Large intestine (tissue), 3 donors: ENCODE results near the gene RHOB. TPM values are rescaled to one million over a fixed set of nuclear protein-coding genes. Genes with fewer than 3 reads are reported as not detected.
A peak's percentile ranks its signal among the peaks of the same experiment; 100 is the strongest.

Source experiments
- DNase-seq, 2 donors: peaks; one replicate each; pipeline versions ENCODE4 v3.0.0 to v3.0.0-alpha.2; 2013
- H3K27ac ChIP-seq: one replicate; pipeline ENCODE4 v1.5.1; 2013; ENCODE audit warnings: low read length
- H3K27me3 ChIP-seq: 2 replicates; pipeline ENCODE4 v1.6.1; 2013; ENCODE audit warnings: low read length; ENCODE audit not compliant: control insufficient read depth, insufficient read depth
- H3K36me3 ChIP-seq: 2 replicates; pipeline ENCODE4 v1.6.1; 2013; ENCODE audit warnings: low read length; ENCODE audit not compliant: control insufficient read depth, insufficient read depth
- H3K4me1 ChIP-seq: one replicate; pipeline ENCODE4 v1.6.1; 2013; ENCODE audit warnings: low read length; ENCODE audit not compliant: control insufficient read depth, insufficient read depth
- H3K4me3 ChIP-seq: one replicate; pipeline ENCODE4 v1.5.1; 2013; ENCODE audit warnings: low read length
- H3K9me3 ChIP-seq: one replicate; pipeline ENCODE4 v1.6.1; 2013; ENCODE audit warnings: mild to moderate bottlenecking, low read depth, low read length, moderate library complexity; ENCODE audit not compliant: control insufficient read depth
- WGBS: methylation state at CpG from one replicate; pipeline ENCODE4 v1.1.5; 2013; ENCODE audit warnings: low lambda C conversion rate; ENCODE audit not compliant: insufficient coverage; 5-methylcytosine and 5-hydroxymethylcytosine counted together
- polyA plus RNA-seq: library from polyadenylated mRNA; unstranded; fragments of 120-200 nt; gene quantifications from one replicate; pipeline ENCODE4 v1.2.1, GENCODE V29; 2013

The RHOB gene
- polyA plus RNA-seq, 1 donor, result 94.6 TPM

- peak overlapping the region; percentile 60 for H3K27ac ChIP-seq
- WGBS, result no CpG with 5 or more reads among the region's 78 CpGs
- peaks cover 2% of the 10 kb centered on the region for H3K36me3 ChIP-seq
- no peaks in the 10 kb centered on the region for H3K27me3 ChIP-seq
- H3K4me3 ChIP-seq, result peak overlapping the region; percentile 89
- peaks cover 24% of the 10 kb centered on the region for H3K4me1 ChIP-seq
- peak; percentile 52 to 82 for DNase-seq
- peaks cover 2% of the 10 kb centered on the region for H3K9me3 ChIP-seq
Observed at GRCh38 chr2:20447437-20448245, 767 bp downstream of the RHOB start.

- Histone ChIP-seq H3K4me1 (peaks cover 22% of the 10 kb centered on the region), H3K27ac (peak overlapping the region; percentile 60), H3K36me3 (peaks cover 2% of the 10 kb centered on the region), H3K4me3 (peak overlapping the region; percentile 89), H3K27me3 (no peaks in the 10 kb centered on the region), H3K9me3 (peaks cover 2% of the 10 kb centered on the region)
- WGBS, result 56% methylated on average over 3 of the region's 26 CpGs
- peak in 1 of 2 donors; percentile 24 for DNase-seq
Observed at GRCh38 chr2:20448246-20448976, 1.5 kb downstream of the RHOB start.

- Histone ChIP-seq H3K27ac (peak overlapping the region; percentile 60), H3K4me1 (peaks cover 18% of the 10 kb centered on the region), H3K9me3 (peaks cover 2% of the 10 kb centered on the region), H3K27me3 (no peaks in the 10 kb centered on the region), H3K4me3 (peak overlapping the region; percentile 89), H3K36me3 (peaks cover 2% of the 10 kb centered on the region)
- no peak for DNase-seq
- 86% methylated on average over 1 of the region's 1 CpG for WGBS
Observed at GRCh38 chr2:20448977-20449306, 2.1 kb downstream of the RHOB start.

GRCh38 chr2:20449501-20450200 is 2.8 kb downstream of the RHOB start:
- peak overlapping the region; percentile 33 for H3K27ac ChIP-seq
- peaks cover 18% of the 10 kb centered on the region for H3K4me1 ChIP-seq
- H3K4me3 ChIP-seq, result peak overlapping the region; percentile 89
- DNase-seq, result peak in 1 of 2 donors; percentile 19
- H3K9me3 ChIP-seq, result peaks cover 2% of the 10 kb centered on the region
- H3K27me3 ChIP-seq, result no peaks in the 10 kb centered on the region
- peaks cover 2% of the 10 kb centered on the region for H3K36me3 ChIP-seq
- no CpG with 5 or more reads among the region's 7 CpGs for WGBS

- Histone ChIP-seq H3K4me3 (no peak overlapping the region), H3K36me3 (peaks cover 2% of the 10 kb centered on the region), H3K27ac (peak overlapping the region; percentile 6), H3K9me3 (peaks cover 2% of the 10 kb centered on the region), H3K4me1 (peaks cover 18% of the 10 kb centered on the region), H3K27me3 (no peaks in the 10 kb centered on the region)
- DNase-seq, result peak in 1 of 2 donors; percentile 60
- no CpG with 5 or more reads among the region's 6 CpGs for WGBS
Observed at GRCh38 chr2:20450201-20450999, 3.5 kb downstream of the RHOB start.

GRCh38 chr2:20451000-20451290 is 4.1 kb downstream of the RHOB start:
- WGBS, result 77% methylated on average over 2 of the region's 3 CpGs
- Histone ChIP-seq H3K27me3 (no peaks in the 10 kb centered on the region), H3K36me3 (peaks cover 2% of the 10 kb centered on the region), H3K9me3 (peaks cover 2% of the 10 kb centered on the region), H3K27ac (no peak overlapping the region), H3K4me1 (peaks cover 18% of the 10 kb centered on the region), H3K4me3 (no peak overlapping the region)
- DNase-seq, result no peak

- peaks cover under 1% of the 10 kb centered on the region for H3K9me3 ChIP-seq
Observed at GRCh38 chr2:20451341-20451740, 4.5 kb downstream of the RHOB start.

GRCh38 chr2:20451761-20452499 is 5.1 kb downstream of the RHOB start:
- no peaks in the 10 kb centered on the region for H3K27me3 ChIP-seq
- no peaks in the 10 kb centered on the region for H3K9me3 ChIP-seq
- no peak for DNase-seq
- peaks cover 15% of the 10 kb centered on the region for H3K4me1 ChIP-seq
- no peak overlapping the region for H3K27ac ChIP-seq
- WGBS, result no CpG with 5 or more reads among the region's 7 CpGs
- no peak overlapping the region for H3K4me3 ChIP-seq
- peaks cover 2% of the 10 kb centered on the region for H3K36me3 ChIP-seq

More at GRCh38 chr2:20451341-20451740, 4.5 kb downstream of the RHOB start:
- peaks cover 15% of the 10 kb centered on the region for H3K4me1 ChIP-seq
- no peak overlapping the region for H3K4me3 ChIP-seq
- H3K36me3 ChIP-seq, result peaks cover 2% of the 10 kb centered on the region
- DNase-seq, result no peak
- WGBS, result 60% methylated on average over 1 of the region's 4 CpGs
- no peaks in the 10 kb centered on the region for H3K27me3 ChIP-seq
- no peak overlapping the region for H3K27ac ChIP-seq

GRCh38 chr2:20452551-20452950 is 5.7 kb downstream of the RHOB start:
- no peaks in the 10 kb centered on the region for H3K9me3 ChIP-seq

More at GRCh38 chr2:20452551-20452950, 5.7 kb downstream of the RHOB start:
- H3K4me1 ChIP-seq, result peaks cover 15% of the 10 kb centered on the region
- no peak overlapping the region for H3K4me3 ChIP-seq
- H3K27ac ChIP-seq, result no peak overlapping the region
- no peaks in the 10 kb centered on the region for H3K27me3 ChIP-seq
- no peak for DNase-seq
- H3K36me3 ChIP-seq, result peaks cover 2% of the 10 kb centered on the region
- no CpG with 5 or more reads among the region's 4 CpGs for WGBS
